Tibial nerve (tissue), 4 donors: ENCODE data around the gene FAM83C.

Experiments used
- EP300 ChIP-seq, 2 donors: sonication (generic); formaldehyde crosslinking; IDR thresholded peaks; one replicate each; pipeline ENCODE4 v1.6.1; 2017; ENCODE audit warnings: antibody characterized with exemption in 2 of 2, mild to moderate bottlenecking in 1 of 2
- POLR2A ChIP-seq, 2 donors: fragments of 450-650 bp; IDR thresholded peaks; one replicate each; pipeline ENCODE4 v1.6.1; 2017; ENCODE audit warnings: antibody characterized with exemption in 2 of 2, mild to moderate bottlenecking in 2 of 2, moderate library complexity in 2 of 2
- TF ChIP-seq, protein P1 (sequence below), 5 experiments: fragments of 200-600 bp in 3 of 5; fragments of 450-650 bp in 2 of 5; sonication (generic) in 3 of 5; IDR thresholded peaks; one replicate each; pipeline ENCODE4 v1.5.1; 2016 to 2019; ENCODE audit warnings: antibody characterized with exemption in 5 of 5, mild to moderate bottlenecking in 3 of 5, moderate library complexity in 2 of 5

GRCh38 chr20:35314816-35315631, 22.8 kb upstream of the FAM83C start:
- TF ChIP-seq, protein P1, sequence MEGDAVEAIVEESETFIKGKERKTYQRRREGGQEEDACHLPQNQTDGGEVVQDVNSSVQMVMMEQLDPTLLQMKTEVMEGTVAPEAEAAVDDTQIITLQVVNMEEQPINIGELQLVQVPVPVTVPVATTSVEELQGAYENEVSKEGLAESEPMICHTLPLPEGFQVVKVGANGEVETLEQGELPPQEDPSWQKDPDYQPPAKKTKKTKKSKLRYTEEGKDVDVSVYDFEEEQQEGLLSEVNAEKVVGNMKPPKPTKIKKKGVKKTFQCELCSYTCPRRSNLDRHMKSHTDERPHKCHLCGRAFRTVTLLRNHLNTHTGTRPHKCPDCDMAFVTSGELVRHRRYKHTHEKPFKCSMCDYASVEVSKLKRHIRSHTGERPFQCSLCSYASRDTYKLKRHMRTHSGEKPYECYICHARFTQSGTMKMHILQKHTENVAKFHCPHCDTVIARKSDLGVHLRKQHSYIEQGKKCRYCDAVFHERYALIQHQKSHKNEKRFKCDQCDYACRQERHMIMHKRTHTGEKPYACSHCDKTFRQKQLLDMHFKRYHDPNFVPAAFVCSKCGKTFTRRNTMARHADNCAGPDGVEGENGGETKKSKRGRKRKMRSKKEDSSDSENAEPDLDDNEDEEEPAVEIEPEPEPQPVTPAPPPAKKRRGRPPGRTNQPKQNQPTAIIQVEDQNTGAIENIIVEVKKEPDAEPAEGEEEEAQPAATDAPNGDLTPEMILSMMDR (IDR thresholded peaks at IDR 0.05): no peak
- TF ChIP-seq POLR2A (IDR thresholded peaks at IDR 0.05) (no peak), EP300 (IDR thresholded peaks at IDR 0.05) (no peak)
